ENCODE data around the gene BEST3.

- TF ChIP-seq CTCF (conservative IDR thresholded peaks at IDR 0.05 in 1 of 2, IDR thresholded peaks at IDR 0.05 in 1 of 2; ENCODE audit: low read depth in 1 of 2, low read length in 2 of 2) (no peak), EZH2 (IDR thresholded peaks at IDR 0.05; ENCODE audit: low read length, missing control alignments) (no peak)
Measured at GRCh38 chr12:69657376-69658137, 41.5 kb downstream of the BEST3 start.

All from fibroblast of lung (primary cell).